Measurements from ENCODE around the gene DAB2IP. TPM values are rescaled to one million over a fixed set of nuclear protein-coding genes. Genes with fewer than 3 reads are reported as not detected.

DAB2IP gene
- total and polyA plus RNA-seq, 2 of the 4 experiments (the other 2 are of a cell fraction), result 5.6 to 17.2 TPM

DNA sequence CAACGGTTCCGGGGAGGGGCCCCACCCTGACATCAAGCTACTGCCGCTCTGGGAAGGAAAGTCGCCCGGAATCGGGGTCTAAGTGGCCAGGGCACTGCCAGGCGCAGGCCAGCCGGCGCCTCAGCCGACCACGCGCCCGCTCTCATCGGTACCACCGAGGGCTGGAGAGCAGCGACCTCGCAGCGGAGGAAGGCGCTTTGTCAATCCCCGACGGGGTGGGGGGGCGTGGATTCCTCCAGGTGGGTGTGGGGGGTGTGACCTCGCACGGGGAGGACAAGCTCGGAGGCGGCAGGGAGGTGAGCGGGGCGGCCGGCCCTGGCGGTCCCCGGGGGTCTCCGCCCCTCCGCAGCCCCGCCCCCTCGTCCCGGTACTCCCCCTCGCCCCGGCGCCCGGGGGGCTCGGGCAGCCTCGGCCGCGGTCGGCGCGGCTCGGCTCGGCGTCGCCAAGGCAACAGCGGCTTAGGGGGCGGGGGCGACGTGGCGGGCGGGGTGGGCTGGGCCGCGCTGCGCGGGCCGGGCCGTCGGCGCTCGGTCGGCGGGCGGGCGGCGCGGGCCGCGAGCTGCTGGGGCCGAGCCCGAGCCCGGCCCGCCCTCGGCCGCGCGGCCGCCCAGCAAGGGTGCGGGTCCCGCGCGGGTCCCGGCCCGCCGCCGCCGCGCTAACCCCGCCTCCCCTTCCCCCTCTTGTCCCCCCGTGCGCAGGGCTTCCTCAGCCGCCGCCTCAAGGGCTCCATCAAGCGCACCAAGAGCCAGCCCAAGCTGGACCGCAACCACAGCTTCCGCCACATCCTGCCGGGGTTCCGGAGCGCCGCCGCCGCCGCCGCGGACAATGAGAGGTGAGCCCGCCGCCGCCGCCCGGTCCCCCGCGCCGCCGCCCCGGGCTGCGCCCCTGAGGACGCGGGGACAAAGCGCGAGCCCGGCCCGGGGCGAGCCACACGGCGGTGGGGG lies 47.5 kb downstream of the DAB2IP start (continued):
- TF ChIP-seq BHLHE40 (IDR thresholded peaks at IDR 0.05; ENCODE audit: low read depth, low read length), result no peak
- no peak for TF ChIP-seq SMC3 (IDR thresholded peaks at IDR 0.05; ENCODE audit: low read depth, low read length)
- TF ChIP-seq MAFK (IDR thresholded peaks at IDR 0.05; ENCODE audit: low read depth, low read length), result no peak
